ENCODE data around the gene ATRIP. TPM values are rescaled to one million over a fixed set of nuclear protein-coding genes. Genes with fewer than 3 reads are reported as not detected.

The ATRIP gene
- total RNA-seq, 1 donor from 2014 or later: 15.8 TPM

DNA sequence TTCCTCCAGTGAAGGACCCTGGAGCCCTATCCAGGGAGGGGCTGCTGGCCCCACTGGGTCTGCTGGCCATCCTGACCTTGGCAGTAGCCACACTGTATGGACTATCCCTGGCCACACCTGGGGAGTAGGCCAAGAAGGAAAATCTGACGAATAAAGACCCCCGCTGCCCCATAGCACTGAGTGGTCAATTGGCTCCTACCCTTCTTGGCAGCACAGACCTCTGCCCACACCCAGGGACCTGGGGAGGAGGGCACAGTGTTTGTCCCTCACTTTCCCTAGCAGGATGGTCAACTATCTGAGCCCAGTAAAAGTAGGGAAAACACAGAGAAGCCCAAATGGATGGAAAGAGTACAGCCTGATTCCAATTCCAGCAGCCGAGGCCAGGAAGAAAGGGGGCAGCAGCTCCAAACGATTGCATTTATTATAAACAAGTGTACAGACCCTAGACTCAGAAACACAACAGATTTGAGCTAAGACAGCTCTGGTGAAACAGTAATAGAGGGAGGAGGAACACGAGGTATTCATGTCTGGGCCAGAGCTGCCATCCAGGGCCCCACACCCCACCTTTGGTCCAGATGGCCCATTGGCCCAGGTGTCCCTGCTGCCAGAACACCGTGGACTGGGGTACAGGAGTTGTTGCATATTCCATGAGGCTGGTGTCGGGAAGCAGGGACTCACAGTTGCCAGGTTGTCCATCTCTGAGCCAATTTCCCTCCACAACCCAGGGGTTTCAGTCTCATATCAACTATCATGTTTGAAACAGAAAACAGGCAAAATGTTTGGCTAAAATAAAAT is 21.1 kb downstream of the ATRIP start:
- Mint-ChIP-seq H3K9me3 (ENCODE audit: unreplicated experiment) (peaks cover 12% of the 10 kb centered on the region), H3K36me3 (ENCODE audit: unreplicated experiment) (peaks cover 7% of the 10 kb centered on the region), H3K4me3 (ENCODE audit: unreplicated experiment) (peak overlapping the region; percentile 64), H3K27me3 (ENCODE audit: unreplicated experiment) (peaks cover 12% of the 10 kb centered on the region), H3K4me1 (ENCODE audit: low read depth, unreplicated experiment) (peaks cover 28% of the 10 kb centered on the region), H3K27ac (ENCODE audit: unreplicated experiment) (peak overlapping the region; percentile 98)
- no peak for DNase-seq
- TF ChIP-seq, protein P1, sequence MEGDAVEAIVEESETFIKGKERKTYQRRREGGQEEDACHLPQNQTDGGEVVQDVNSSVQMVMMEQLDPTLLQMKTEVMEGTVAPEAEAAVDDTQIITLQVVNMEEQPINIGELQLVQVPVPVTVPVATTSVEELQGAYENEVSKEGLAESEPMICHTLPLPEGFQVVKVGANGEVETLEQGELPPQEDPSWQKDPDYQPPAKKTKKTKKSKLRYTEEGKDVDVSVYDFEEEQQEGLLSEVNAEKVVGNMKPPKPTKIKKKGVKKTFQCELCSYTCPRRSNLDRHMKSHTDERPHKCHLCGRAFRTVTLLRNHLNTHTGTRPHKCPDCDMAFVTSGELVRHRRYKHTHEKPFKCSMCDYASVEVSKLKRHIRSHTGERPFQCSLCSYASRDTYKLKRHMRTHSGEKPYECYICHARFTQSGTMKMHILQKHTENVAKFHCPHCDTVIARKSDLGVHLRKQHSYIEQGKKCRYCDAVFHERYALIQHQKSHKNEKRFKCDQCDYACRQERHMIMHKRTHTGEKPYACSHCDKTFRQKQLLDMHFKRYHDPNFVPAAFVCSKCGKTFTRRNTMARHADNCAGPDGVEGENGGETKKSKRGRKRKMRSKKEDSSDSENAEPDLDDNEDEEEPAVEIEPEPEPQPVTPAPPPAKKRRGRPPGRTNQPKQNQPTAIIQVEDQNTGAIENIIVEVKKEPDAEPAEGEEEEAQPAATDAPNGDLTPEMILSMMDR (IDR thresholded peaks at IDR 0.05; ENCODE audit: partially characterized antibody, unreplicated experiment): no peak

DNA sequence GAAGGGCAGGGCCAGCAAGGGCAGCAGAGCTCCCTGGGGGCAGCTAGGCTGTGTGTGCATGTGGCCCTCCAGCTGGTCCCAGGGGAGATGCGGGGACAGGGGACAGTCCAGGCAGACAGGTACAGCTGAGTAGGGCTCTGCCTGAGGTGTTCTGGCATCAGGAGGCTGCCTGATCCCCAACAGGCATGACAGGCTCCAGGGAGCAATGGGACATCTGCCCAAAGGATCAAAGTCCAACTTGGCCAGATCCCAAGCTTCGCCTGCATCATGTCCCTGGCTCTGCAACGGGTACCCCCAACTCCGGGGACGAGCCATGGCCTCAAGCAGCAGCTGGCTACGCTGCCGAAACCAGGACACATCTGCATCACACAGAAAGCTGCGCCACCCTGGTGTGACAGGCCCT is 21.8 kb downstream of the ATRIP start:
- H3K4me3 Mint-ChIP-seq (ENCODE audit: unreplicated experiment): peak overlapping the region; percentile 64
- H3K4me1 Mint-ChIP-seq (ENCODE audit: low read depth, unreplicated experiment): peaks cover 33% of the 10 kb centered on the region
- peak overlapping the region; percentile 98 for H3K27ac Mint-ChIP-seq (ENCODE audit: unreplicated experiment)
- peaks cover 14% of the 10 kb centered on the region for H3K27me3 Mint-ChIP-seq (ENCODE audit: unreplicated experiment)
- H3K9me3 Mint-ChIP-seq (ENCODE audit: unreplicated experiment): peaks cover 12% of the 10 kb centered on the region
- H3K36me3 Mint-ChIP-seq (ENCODE audit: unreplicated experiment): peaks cover 12% of the 10 kb centered on the region
- TF ChIP-seq, protein P1 (IDR thresholded peaks at IDR 0.05; ENCODE audit: partially characterized antibody, unreplicated experiment): no peak
- DNase-seq: no peak

DNA sequence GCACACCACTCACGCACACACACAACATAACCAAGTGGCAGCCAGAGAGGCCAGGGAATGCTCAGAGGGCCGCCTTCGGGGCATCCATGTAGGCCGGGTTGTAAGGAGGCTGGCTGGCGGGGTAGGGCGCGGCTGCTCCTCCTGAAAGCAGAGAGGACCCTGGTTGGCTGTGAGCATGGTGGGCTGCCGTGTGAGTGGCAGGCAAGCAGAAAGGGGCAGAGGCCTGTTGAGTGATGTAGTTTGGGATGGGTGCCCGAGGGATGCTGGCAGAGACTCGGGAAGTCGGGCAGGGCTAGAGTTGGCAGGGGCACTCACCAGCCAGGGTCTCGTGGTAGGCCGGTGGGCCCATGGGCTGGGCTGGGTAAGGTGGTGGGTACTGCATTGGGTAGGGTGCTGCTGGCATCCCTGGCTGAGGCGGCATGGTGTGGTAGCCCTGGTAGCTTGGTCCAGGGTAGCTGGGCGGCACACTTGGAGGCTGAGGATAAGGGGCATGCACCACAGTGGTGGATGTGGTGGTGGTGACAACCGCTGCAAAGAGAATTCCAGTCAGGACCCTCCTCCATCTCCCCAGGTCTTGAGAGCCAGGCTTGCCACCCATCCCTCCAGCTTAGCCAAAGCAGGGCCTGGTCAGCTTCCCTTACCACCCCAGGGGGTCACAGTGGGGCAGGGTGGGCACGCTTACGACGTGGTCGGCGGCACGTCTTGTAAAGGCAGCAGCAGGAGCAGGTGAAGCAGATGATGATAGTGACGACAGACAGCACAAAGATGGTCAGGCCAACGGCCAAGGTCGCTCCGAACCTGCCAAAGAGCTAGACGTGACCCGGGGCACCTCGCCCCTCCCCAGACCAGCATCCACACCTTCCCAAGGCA is 22.7 kb downstream of the ATRIP start:
- H3K27me3 Mint-ChIP-seq (ENCODE audit: unreplicated experiment): peaks cover 14% of the 10 kb centered on the region
- peaks cover 36% of the 10 kb centered on the region for H3K4me1 Mint-ChIP-seq (ENCODE audit: low read depth, unreplicated experiment)
- TF ChIP-seq, protein P1 (IDR thresholded peaks at IDR 0.05; ENCODE audit: partially characterized antibody, unreplicated experiment): no peak

DNA sequence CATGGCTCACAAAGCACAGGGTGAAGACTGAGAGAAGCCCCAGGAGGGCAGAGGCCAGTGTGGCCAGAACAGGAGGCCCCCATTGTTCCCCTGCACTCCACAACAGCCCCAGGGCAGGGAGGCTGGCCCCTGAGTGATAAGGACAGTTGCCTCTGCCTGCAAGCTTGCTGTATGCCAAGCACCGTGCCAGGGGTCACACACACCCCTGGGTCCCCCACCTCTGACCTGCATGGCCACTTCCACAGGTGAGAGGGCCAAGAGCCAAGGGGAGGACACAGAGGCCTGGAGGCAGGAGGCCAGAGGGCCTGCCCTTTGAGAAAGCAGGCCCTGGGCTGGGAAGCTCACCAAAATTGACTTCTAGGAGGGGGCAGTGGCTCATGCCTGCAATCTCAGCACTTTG is 23.7 kb downstream of the ATRIP start:
- peaks cover 12% of the 10 kb centered on the region for H3K36me3 Mint-ChIP-seq (ENCODE audit: unreplicated experiment)
- peaks cover 17% of the 10 kb centered on the region for H3K27me3 Mint-ChIP-seq (ENCODE audit: unreplicated experiment)
- H3K4me1 Mint-ChIP-seq (ENCODE audit: low read depth, unreplicated experiment): peaks cover 37% of the 10 kb centered on the region
- H3K27ac Mint-ChIP-seq (ENCODE audit: unreplicated experiment): no peak overlapping the region
- no peak for DNase-seq
- H3K4me3 Mint-ChIP-seq (ENCODE audit: unreplicated experiment): peak overlapping the region; percentile 65
- TF ChIP-seq, protein P1 (IDR thresholded peaks at IDR 0.05; ENCODE audit: partially characterized antibody, unreplicated experiment): no peak
- peaks cover 12% of the 10 kb centered on the region for H3K9me3 Mint-ChIP-seq (ENCODE audit: unreplicated experiment)

More for the DNA sequence above, 22.7 kb downstream of the ATRIP start:
- peaks cover 12% of the 10 kb centered on the region for H3K36me3 Mint-ChIP-seq (ENCODE audit: unreplicated experiment)
- H3K27ac Mint-ChIP-seq (ENCODE audit: unreplicated experiment): peak overlapping the region; percentile 64
- H3K9me3 Mint-ChIP-seq (ENCODE audit: unreplicated experiment): peaks cover 12% of the 10 kb centered on the region
- no peak for DNase-seq
- H3K4me3 Mint-ChIP-seq (ENCODE audit: unreplicated experiment): peak overlapping the region; percentile 70

DNA sequence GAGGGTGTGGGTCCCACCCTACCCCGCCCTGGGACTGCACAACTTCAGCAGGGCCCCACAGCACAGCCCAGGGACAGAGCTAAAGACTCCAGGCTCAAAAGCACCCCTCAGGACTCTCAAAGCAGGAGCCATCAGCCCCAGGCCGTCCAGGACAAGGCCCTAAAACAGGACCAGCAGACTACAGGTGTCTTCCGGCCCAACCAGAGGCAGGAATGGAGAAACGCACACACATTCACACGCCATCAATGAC is 26.1 kb downstream of the ATRIP start:
- DNase-seq: no peak
- peaks cover 6% of the 10 kb centered on the region for H3K9me3 Mint-ChIP-seq (ENCODE audit: unreplicated experiment)
- peaks cover 10% of the 10 kb centered on the region for H3K27me3 Mint-ChIP-seq (ENCODE audit: unreplicated experiment)
- H3K27ac Mint-ChIP-seq (ENCODE audit: unreplicated experiment): peak overlapping the region; percentile 100
- peaks cover 29% of the 10 kb centered on the region for H3K4me1 Mint-ChIP-seq (ENCODE audit: low read depth, unreplicated experiment)
- H3K4me3 Mint-ChIP-seq (ENCODE audit: unreplicated experiment): peak overlapping the region; percentile 99
- H3K36me3 Mint-ChIP-seq (ENCODE audit: unreplicated experiment): peaks cover 11% of the 10 kb centered on the region
- TF ChIP-seq, protein P1 (IDR thresholded peaks at IDR 0.05; ENCODE audit: partially characterized antibody, unreplicated experiment): no peak
